PFSK-1 (cell line): ENCODE data around the gene ZNF768.

Experiments
- FOXP2 ChIP-seq: optimal IDR thresholded peaks from 2 replicates; pipeline ENCODE3; 2011; ENCODE audit warnings: borderline replicate concordance, control low read depth, inconsistent platforms; ENCODE audit not compliant: insufficient read depth; ENCODE audit errors: extremely low read length, extremely low read depth
- POLR2AphosphoS5 ChIP-seq: IDR thresholded peaks from 2 replicates; pipeline ENCODE4 v1.6.1; 2012; ENCODE audit warnings: low read depth, mild to moderate bottlenecking, control low read depth, low read length, moderate library complexity
- SIN3A ChIP-seq: IDR thresholded peaks from 2 replicates; pipeline ENCODE4 v1.6.1; 2012; ENCODE audit warnings: mild to moderate bottlenecking, low read length, moderate library complexity, borderline replicate concordance; ENCODE audit not compliant: insufficient read depth
- TAF1 ChIP-seq: IDR thresholded peaks from 2 replicates; pipeline ENCODE4 v1.6.1; 2012; ENCODE audit warnings: low read length, control low read depth, borderline replicate concordance; ENCODE audit not compliant: insufficient read depth
- TF ChIP-seq, protein P1 (sequence below), 2 experiments: IDR thresholded peaks; 2 replicates each; pipeline versions ENCODE4 v1.6.1 to v1.8.0; 2011 to 2012; ENCODE audit warnings: low read depth in 2 of 2, low read length in 2 of 2, control low read depth in 1 of 2, inconsistent platforms in 1 of 2, mild to moderate bottlenecking in 1 of 2, moderate library complexity in 1 of 2; ENCODE audit not compliant: insufficient read depth in 1 of 2

Gene ZNF768

DNA sequence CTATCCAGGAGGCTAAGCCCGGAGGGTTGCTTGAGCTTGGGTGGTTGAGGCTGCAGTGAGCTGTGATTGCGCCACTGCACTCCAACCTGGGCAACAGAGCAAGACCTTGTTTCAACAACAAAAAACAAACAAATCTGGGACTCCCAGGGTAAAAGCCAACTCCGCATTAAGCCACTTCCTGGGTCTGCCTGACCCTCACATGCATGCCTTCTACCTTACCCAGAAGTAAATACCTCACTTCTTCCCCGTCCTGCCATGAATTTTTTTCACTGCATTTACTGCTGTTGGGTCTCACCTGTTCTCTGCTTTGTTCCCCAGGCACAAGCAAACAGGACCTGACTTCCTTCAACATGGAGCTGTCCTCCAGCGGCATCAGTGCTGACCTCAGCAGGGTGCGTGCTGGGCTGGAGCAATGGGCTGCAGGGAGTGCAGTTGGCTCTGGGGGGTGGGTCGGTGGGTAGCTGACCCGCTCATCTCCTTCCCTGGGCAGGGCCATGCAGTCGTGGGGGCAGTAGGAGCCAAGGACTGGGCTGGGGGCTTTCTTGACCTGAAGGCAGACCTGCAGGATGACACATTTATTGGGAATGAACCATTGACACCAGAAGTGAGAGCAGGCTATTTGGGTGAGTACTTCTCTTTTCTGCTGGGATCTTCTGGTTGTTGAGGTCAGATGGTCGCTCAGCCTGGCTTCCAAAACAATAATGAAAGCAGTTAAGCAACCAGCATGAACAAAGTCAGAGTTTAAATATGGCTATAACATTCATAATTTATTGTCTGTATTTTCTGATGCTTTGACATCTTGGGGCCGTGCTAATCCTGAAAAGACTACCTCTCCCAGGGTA, 37.4 kb downstream of the ZNF768 start:
- TF ChIP-seq FOXP2, result no peak
- TF ChIP-seq, protein P1, sequence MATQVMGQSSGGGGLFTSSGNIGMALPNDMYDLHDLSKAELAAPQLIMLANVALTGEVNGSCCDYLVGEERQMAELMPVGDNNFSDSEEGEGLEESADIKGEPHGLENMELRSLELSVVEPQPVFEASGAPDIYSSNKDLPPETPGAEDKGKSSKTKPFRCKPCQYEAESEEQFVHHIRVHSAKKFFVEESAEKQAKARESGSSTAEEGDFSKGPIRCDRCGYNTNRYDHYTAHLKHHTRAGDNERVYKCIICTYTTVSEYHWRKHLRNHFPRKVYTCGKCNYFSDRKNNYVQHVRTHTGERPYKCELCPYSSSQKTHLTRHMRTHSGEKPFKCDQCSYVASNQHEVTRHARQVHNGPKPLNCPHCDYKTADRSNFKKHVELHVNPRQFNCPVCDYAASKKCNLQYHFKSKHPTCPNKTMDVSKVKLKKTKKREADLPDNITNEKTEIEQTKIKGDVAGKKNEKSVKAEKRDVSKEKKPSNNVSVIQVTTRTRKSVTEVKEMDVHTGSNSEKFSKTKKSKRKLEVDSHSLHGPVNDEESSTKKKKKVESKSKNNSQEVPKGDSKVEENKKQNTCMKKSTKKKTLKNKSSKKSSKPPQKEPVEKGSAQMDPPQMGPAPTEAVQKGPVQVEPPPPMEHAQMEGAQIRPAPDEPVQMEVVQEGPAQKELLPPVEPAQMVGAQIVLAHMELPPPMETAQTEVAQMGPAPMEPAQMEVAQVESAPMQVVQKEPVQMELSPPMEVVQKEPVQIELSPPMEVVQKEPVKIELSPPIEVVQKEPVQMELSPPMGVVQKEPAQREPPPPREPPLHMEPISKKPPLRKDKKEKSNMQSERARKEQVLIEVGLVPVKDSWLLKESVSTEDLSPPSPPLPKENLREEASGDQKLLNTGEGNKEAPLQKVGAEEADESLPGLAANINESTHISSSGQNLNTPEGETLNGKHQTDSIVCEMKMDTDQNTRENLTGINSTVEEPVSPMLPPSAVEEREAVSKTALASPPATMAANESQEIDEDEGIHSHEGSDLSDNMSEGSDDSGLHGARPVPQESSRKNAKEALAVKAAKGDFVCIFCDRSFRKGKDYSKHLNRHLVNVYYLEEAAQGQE (IDR thresholded peaks at IDR 0.05; ENCODE audit: insufficient read depth in 1 of 2, low read depth in 2 of 2, low read length in 2 of 2), result no peak
- TF ChIP-seq SIN3A, result no peak
- no peak for TF ChIP-seq POLR2AphosphoS5
- TF ChIP-seq TAF1, result no peak

DNA sequence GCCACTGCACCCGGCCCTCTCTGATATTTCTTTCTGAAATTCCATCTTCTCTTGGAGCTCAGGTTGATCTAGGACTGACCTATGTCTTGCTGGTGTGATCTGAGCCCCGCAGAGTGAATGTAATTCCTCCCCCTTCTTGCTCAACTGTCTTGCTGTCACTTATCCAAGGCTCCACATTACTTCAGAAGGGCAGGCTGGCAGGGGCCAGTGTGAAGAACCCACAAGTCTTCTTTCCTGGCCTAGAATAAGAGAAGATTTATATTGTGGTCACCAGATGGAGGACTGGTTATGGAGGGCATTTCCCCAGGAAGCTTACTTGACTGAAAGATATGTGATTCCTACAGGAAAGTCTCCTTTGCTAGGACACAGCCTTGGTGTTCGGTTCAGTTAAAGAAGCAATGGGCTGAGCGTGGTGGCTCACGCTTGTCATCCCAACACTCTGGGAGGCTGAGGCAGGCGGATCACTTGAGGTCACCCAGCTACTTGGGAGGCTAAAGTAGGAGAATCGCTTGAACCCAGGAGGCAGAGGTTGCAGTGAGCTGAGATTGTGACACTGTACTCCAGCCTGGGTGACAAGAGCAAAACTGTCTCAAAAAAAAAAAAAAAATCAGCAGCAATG, 40.4 kb downstream of the ZNF768 start:
- no peak for TF ChIP-seq POLR2AphosphoS5
- no peak for TF ChIP-seq SIN3A
- TF ChIP-seq FOXP2, result no peak
- TF ChIP-seq, protein P1 (IDR thresholded peaks at IDR 0.05; ENCODE audit: insufficient read depth in 1 of 2, low read depth in 2 of 2, low read length in 2 of 2), result no peak
- no peak for TF ChIP-seq TAF1

DNA sequence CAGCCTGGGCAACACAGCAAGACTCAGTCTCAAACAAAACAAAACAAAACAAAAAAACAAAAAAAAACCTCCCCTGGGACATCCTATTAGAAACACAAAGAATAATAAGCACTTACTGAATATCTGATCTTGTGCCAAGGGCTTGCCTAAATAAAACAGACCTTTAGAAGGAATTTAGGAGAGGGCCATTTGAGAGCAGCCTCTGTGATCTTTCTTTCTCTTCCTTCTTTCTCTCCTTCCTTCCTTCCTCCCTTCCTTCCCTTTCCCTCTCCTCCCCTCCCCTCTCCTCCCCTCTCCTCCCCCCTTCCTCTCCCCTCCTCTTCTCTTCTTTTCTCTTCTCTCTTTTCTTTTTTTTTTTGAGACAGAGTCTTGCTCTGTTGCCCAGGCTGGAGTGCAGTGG, 41.5 kb downstream of the ZNF768 start:
- TF ChIP-seq POLR2AphosphoS5 (no peak), SIN3A (no peak)
- TF ChIP-seq, protein P1 (IDR thresholded peaks at IDR 0.05; ENCODE audit: insufficient read depth in 1 of 2, low read depth in 2 of 2, low read length in 2 of 2), result no peak

DNA sequence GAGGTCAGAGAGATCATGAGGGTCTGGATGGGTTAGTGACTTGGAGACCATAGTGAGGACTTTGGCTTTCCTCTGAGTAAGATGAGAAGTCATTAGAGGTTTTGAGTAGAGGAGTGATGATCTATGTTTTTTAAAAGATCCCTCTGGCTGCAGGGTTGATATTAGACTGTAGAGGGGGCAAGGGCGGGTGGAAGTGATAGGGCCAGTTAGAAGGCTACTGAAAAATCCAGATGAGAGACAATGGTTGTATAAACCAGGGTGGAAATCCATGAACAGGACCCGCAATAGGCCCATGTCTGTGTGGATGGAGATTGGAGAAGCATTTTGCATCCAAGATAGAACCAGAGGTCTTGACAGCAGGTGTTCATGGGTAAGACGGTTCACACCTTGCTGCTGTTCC, 44.0 kb downstream of the ZNF768 start:
- TF ChIP-seq SIN3A (no peak), POLR2AphosphoS5 (no peak), TAF1 (no peak), FOXP2 (no peak)
- TF ChIP-seq, protein P1 (IDR thresholded peaks at IDR 0.05; ENCODE audit: insufficient read depth in 1 of 2, low read depth in 2 of 2, low read length in 2 of 2), result no peak
